WI38 (cell line): ENCODE results near the gene PDCD1.

Experiments used
- H3K4me3 ChIP-seq: 2 replicates; pipeline ENCODE4 v1.5.1; 2011; ENCODE audit warnings: low read depth, mild to moderate bottlenecking, control low read depth, low read length
- TF ChIP-seq, protein P1 (sequence below): IDR thresholded peaks from 2 replicates; pipeline ENCODE4 v1.5.1; 2012; ENCODE audit warnings: low read depth, mild to moderate bottlenecking, control low read depth, low read length

Gene PDCD1

DNA sequence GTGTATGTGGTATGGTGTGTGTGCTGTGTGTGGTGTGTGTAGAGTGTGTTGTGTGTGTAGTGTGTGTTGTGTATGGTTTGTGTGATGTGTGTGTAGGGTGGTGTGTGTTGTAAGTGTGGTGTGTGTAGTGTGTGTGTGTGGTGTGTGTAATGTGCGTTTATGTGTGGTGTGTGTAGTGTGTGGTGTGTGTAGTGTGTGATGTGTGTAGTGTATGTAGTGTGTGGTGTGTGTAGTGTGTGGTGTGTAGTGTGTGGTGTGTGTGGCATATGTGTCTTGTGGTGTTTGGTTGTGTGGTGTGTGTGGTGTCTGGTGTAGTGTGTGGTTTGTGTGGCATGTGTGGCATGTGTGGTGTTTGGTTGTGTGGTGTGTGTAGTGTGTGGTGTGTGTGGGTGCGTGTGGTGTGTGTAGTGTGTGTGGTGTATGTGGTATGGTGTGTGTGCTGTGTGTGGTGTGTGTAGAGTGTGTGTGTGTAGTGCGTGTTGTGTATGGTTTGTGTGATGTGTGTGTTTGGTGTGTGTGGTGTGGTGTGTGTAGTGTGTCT is 6.8 kb upstream of the PDCD1 start:
- TF ChIP-seq, protein P1, sequence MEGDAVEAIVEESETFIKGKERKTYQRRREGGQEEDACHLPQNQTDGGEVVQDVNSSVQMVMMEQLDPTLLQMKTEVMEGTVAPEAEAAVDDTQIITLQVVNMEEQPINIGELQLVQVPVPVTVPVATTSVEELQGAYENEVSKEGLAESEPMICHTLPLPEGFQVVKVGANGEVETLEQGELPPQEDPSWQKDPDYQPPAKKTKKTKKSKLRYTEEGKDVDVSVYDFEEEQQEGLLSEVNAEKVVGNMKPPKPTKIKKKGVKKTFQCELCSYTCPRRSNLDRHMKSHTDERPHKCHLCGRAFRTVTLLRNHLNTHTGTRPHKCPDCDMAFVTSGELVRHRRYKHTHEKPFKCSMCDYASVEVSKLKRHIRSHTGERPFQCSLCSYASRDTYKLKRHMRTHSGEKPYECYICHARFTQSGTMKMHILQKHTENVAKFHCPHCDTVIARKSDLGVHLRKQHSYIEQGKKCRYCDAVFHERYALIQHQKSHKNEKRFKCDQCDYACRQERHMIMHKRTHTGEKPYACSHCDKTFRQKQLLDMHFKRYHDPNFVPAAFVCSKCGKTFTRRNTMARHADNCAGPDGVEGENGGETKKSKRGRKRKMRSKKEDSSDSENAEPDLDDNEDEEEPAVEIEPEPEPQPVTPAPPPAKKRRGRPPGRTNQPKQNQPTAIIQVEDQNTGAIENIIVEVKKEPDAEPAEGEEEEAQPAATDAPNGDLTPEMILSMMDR, result no peak
- H3K4me3 ChIP-seq, result no peak overlapping the region

DNA sequence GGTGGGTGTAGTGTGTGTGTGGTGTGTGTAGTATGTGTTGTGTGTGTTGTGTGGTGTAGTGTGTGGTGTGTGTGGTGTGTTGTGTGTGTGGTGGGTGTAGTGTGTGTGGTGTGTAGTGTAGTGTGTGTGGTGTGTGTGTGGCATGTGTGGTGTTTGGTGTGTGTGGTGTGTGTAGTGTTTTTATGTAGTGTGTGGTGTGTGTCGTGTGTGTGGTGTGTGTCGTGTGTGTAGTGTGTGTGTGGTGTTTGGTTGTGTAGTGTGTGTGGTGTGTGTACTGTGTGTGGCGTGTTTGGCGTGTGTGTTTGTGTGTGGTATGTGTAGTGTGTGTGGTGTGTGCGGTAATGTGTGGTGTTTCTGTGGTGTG is 6.1 kb upstream of the PDCD1 start:
- TF ChIP-seq, protein P1, result no peak
- no peak overlapping the region for H3K4me3 ChIP-seq

DNA sequence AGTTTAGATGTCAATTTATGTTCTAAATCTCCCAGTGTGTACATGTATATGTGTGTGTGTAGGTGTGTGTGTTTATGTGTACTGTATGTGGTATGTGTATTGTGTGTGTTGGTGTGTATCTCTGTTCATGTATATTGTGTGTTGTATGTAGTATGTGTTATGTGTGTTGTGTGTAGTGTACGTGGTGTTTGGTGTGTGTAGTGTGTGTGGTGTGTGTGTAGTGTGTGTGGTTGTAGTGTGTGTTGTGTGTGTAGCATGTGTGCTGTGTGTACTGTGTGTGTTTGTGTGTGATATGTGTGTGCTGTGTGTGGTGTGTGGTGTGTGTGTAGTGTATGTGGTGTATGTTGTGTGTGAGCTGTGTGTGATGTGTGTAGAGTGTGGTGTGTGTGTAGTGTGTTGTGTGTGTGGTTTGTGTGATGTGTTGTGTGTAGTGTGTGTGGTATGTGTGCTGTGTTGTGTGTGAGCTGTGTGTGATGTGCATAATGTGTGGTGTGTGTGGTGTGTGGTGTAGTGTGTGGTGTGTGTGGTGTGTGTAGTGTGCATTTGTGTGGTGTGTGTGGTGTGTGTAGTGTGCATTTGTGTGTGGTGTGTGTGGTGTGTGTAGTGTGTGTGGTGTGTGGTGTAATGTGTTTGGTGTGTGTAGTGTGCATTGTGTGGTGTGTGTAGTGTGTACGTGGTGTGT is 5.6 kb upstream of the PDCD1 start:
- H3K4me3 ChIP-seq, result no peak overlapping the region

DNA sequence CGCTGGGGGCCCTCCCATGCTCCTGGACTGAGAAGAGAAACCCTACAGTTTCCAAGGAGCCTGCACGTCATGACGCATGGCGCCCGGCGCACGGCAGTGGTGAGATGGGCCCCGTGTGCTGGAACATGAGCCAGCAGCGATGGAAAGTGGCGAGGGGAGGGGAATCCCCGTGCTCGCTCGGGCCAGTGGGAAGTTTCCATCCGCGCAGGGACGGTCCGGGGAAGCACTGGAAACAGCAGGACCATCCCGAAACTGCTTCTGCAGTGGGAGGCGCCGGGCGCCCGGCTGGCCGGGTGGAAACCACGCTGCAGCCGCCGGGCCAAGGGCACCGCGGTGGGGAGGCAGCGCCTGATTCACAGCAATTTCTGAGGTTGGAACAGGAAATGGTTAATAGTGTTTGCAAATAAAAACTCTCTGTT is 4.9 kb upstream of the PDCD1 start:
- TF ChIP-seq, protein P1, result no peak
- no peak overlapping the region for H3K4me3 ChIP-seq

More for the DNA sequence above, 5.6 kb upstream of the PDCD1 start:
- TF ChIP-seq, protein P1, result no peak

DNA sequence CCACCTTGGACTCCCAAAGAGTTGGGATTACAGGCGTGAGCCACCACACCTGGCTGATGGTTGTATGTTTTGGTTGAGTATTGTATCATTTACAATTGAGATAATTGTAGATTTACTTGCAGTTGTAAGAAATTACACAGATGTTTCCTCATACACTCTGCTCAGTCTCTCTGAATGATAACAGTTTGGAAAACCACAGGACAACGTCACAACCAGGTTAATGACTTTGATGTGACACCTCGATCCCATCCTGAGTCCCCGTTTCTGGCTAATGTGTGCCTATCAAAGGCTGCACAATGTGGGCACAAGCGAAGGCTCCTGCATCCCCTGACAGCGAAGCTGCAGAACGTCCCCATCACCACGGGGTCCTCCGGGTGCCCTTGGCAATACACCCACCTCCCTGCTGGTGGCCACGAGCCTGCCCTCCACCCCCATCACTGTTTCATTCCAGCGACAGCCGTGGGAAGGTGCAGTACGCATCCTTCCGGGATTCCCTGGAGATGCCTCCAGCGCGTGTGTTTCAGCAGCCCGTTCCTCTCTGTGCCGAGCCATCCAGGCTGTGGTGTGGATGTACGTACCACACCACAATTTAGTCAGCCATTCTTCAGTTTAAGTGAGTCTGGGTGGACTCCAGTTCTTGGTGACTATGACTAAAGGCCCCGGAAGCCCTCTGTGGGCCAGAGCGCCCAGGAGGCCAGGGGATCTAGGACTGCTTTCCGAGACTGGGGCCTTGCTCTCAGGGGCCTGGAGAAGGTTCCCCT is 4.3 kb upstream of the PDCD1 start:
- H3K4me3 ChIP-seq, result no peak overlapping the region
- TF ChIP-seq, protein P1, result no peak

DNA sequence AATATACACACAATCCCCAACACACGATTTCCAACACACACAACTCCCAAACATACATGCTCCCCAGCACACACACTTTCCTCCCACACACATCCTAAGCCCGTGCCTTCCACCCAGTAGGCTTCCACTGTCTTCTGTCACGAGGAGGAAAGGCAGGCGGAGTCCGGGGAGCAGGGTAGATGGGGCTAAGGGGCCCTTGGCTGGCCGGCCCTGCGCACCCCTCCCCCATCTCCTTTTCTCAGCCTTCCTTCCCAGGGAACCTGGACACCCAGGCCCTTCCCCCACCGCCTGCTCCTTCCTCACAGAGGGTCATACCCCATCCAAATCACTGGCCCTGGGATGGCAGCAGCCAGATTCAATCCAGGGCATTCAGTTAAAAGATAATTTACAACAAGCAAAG is 3.4 kb upstream of the PDCD1 start:
- no peak overlapping the region for H3K4me3 ChIP-seq
- TF ChIP-seq, protein P1, result no peak

DNA sequence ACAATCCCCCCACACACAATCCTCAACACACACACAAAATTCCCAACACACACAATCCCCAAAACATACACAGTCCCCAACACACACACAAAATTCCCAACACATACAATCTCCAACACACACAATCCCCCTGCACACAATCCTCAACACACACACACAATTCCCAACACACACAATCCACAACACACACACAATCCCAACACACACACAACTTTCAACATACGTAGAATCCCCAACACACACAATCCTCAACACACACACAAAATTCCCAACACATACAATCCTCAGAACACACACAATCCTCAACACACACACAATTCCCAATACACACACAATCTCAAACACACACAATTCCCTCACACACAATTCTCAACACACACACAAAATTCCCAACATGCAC is 2.6 kb upstream of the PDCD1 start:
- no peak overlapping the region for H3K4me3 ChIP-seq
- TF ChIP-seq, protein P1, result no peak
